ENCODE measurements around the gene ADGRG3. TPM values are rescaled to one million over a fixed set of nuclear protein-coding genes. Genes with fewer than 3 reads are reported as not detected.

Gene ADGRG3
- total and polyA plus RNA-seq, 2 of the 13 experiments (the other 11 are each of a cell fraction or from before 2014, with no cell fraction given), result 2.7 to 11.8 TPM

DNA sequence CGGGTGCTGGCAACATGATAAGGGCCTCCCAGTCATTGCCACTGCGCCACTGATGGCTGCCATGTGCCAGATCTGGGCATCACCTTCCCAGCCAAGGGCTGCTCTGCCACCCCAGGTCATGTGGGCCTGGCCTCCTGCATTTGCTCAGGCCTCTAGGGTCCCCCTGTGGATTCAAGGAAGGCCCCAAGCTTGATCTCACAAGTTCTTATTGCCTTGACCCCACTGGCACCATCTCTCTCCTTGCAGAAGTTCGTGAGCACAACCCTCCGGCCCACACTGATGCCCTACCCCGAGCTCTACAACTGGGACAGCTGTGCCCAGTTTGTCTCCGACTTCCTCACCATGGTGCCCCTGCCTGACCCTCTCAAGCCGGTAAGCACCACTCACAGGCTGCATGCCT, 31.8 kb downstream of the ADGRG3 start (continued):
- TF ChIP-seq, protein P1, sequence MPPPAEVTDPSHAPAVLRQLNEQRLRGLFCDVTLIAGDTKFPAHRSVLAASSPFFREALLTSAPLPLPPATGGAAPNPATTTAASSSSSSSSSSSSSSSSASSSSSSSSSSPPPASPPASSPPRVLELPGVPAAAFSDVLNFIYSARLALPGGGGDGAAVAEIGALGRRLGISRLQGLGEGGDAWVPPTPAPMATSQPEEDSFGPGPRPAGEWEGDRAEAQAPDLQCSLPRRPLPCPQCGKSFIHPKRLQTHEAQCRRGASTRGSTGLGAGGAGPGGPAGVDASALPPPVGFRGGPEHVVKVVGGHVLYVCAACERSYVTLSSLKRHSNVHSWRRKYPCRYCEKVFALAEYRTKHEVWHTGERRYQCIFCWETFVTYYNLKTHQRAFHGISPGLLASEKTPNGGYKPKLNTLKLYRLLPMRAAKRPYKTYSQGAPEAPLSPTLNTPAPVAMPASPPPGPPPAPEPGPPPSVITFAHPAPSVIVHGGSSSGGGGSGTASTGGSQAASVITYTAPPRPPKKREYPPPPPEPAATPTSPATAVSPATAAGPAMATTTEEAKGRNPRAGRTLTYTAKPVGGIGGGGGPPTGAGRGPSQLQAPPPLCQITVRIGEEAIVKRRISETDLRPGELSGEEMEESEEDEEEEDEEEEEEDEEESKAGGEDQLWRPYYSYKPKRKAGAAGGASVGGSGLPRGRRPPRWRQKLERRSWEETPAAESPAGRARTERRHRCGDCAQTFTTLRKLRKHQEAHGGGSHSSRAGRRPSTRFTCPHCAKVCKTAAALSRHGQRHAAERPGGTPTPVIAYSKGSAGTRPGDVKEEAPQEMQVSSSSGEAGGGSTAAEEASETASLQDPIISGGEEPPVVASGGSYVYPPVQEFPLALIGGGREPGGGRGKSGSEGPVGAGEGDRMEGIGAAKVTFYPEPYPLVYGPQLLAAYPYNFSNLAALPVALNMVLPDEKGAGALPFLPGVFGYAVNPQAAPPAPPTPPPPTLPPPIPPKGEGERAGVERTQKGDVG (CRISPR knock-in tag; IDR thresholded peaks at IDR 0.05; ENCODE audit: borderline replicate concordance), result peak; percentile 58; the same call in 1 of the 2 replicates
- TF ChIP-seq, protein P2, sequence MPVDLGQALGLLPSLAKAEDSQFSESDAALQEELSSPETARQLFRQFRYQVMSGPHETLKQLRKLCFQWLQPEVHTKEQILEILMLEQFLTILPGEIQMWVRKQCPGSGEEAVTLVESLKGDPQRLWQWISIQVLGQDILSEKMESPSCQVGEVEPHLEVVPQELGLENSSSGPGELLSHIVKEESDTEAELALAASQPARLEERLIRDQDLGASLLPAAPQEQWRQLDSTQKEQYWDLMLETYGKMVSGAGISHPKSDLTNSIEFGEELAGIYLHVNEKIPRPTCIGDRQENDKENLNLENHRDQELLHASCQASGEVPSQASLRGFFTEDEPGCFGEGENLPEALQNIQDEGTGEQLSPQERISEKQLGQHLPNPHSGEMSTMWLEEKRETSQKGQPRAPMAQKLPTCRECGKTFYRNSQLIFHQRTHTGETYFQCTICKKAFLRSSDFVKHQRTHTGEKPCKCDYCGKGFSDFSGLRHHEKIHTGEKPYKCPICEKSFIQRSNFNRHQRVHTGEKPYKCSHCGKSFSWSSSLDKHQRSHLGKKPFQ (CRISPR knock-in tag; IDR thresholded peaks at IDR 0.05; ENCODE audit: insufficient replicate concordance), result no peak
- TF ChIP-seq, protein P3, sequence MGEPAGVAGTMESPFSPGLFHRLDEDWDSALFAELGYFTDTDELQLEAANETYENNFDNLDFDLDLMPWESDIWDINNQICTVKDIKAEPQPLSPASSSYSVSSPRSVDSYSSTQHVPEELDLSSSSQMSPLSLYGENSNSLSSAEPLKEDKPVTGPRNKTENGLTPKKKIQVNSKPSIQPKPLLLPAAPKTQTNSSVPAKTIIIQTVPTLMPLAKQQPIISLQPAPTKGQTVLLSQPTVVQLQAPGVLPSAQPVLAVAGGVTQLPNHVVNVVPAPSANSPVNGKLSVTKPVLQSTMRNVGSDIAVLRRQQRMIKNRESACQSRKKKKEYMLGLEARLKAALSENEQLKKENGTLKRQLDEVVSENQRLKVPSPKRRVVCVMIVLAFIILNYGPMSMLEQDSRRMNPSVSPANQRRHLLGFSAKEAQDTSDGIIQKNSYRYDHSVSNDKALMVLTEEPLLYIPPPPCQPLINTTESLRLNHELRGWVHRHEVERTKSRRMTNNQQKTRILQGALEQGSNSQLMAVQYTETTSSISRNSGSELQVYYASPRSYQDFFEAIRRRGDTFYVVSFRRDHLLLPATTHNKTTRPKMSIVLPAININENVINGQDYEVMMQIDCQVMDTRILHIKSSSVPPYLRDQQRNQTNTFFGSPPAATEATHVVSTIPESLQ (CRISPR knock-in tag; conservative IDR thresholded peaks at IDR 0.05), result no peak
- TF ChIP-seq ZNF839 (CRISPR knock-in tag; IDR thresholded peaks at IDR 0.05; ENCODE audit: borderline replicate concordance) (0 out of 2 replicates have a peak, but pooled peaks have one; percentile 72), ZNF768 (CRISPR knock-in tag; IDR thresholded peaks at IDR 0.05) (0 out of 2 replicates have a peak, but pooled peaks have one; percentile 15), BHLHE40 (IDR thresholded peaks at IDR 0.05; ENCODE audit: low read length) (no peak), ZNF614 (CRISPR knock-in tag; IDR thresholded peaks at IDR 0.05; ENCODE audit: borderline replicate concordance) (no peak), IKZF4 (CRISPR knock-in tag; IDR thresholded peaks at IDR 0.05; ENCODE audit: borderline replicate concordance, low read depth, not compliant biosample characterization) (peak; percentile 60), SATB2 (CRISPR knock-in tag; IDR thresholded peaks at IDR 0.05) (no peak), SSRP1 (CRISPR knock-in tag; IDR thresholded peaks at IDR 0.05) (no peak), ZNF337 (CRISPR knock-in tag; IDR thresholded peaks at IDR 0.05; ENCODE audit: borderline replicate concordance, low read depth) (no peak), ZNF761 (CRISPR knock-in tag; conservative IDR thresholded peaks at IDR 0.05) (no peak), ZKSCAN1 (IDR thresholded peaks at IDR 0.05; ENCODE audit: low read length) (no peak), HOXA3 (CRISPR knock-in tag; IDR thresholded peaks at IDR 0.05) (0 out of 2 replicates have a peak, but pooled peaks have one; percentile 8), MBNL3 (CRISPR knock-in tag; conservative IDR thresholded peaks at IDR 0.05) (no peak), ZNF17 (CRISPR knock-in tag; IDR thresholded peaks at IDR 0.05) (no peak), ZNF530 (CRISPR knock-in tag; IDR thresholded peaks at IDR 0.05; ENCODE audit: low read depth) (no peak), FOXK1 (CRISPR knock-in tag; IDR thresholded peaks at IDR 0.05; ENCODE audit: borderline replicate concordance, low read depth) (no peak), ZNF124 (CRISPR knock-in tag; IDR thresholded peaks at IDR 0.05) (no peak), ZNF562 (CRISPR knock-in tag; IDR thresholded peaks at IDR 0.05; ENCODE audit: borderline replicate concordance) (no peak)
- TF ChIP-seq, protein P4, sequence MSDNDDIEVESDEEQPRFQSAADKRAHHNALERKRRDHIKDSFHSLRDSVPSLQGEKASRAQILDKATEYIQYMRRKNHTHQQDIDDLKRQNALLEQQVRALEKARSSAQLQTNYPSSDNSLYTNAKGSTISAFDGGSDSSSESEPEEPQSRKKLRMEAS (IDR thresholded peaks at IDR 0.05), result no peak
- TF ChIP-seq, protein P5, sequence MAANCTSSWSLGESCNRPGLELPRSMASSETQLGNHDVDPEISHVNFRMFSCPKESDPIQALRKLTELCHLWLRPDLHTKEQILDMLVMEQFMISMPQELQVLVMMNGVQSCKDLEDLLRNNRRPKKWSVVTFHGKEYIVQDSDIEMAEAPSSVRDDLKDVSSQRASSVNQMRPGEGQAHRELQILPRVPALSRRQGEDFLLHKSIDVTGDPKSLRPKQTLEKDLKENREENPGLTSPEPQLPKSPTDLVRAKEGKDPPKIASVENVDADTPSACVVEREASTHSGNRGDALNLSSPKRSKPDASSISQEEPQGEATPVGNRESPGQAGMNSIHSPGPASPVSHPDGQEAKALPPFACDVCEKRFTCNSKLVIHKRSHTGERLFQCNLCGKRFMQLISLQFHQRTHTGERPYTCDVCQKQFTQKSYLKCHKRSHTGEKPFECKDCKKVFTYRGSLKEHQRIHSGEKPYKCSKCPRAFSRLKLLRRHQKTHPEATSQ (CRISPR knock-in tag; IDR thresholded peaks at IDR 0.05; ENCODE audit: borderline replicate concordance), result no peak

Measured in HepG2 (cell line).